Urinary bladder (tissue), 4 donors: ENCODE data around the gene LIG4. TPM values are rescaled to one million over a fixed set of nuclear protein-coding genes. Genes with fewer than 3 reads are reported as not detected.

Source experiments
- DNase-seq: peaks from one replicate; pipeline ENCODE4 v3.0.0-alpha.2; 2015; ENCODE audit errors: extremely low spot score
- H3K27ac ChIP-seq: one replicate; pipeline ENCODE4 v1.5.1; 2013; ENCODE audit warnings: low read depth, mild to moderate bottlenecking, moderate library complexity
- H3K36me3 ChIP-seq: one replicate; pipeline ENCODE4 v1.6.1; 2013; ENCODE audit warnings: mild to moderate bottlenecking, moderate library complexity; ENCODE audit not compliant: insufficient read depth
- H3K4me1 ChIP-seq: one replicate; pipeline ENCODE4 v1.6.1; 2013; ENCODE audit warnings: mild to moderate bottlenecking, moderate library complexity; ENCODE audit not compliant: insufficient read depth
- H3K4me3 ChIP-seq: one replicate; pipeline ENCODE4 v1.5.1; 2013; ENCODE audit warnings: low read depth, low read length
- WGBS: extraction: QIAGEN DNeasy Blood & Tissue Kit; methylation state at CpG from one replicate; pipeline ENCODE4 v1.1.7; 2013; 5-methylcytosine and 5-hydroxymethylcytosine counted together
- polyA plus RNA-seq: library from polyadenylated mRNA; stranded (reverse); fragments of 200-250 nt; gene quantifications from one replicate; pipeline ENCODE4 v1.2.3, GENCODE V29; 2013
- total RNA-seq: library from RNA; depleted of rRNA; stranded (reverse); fragments of >200 nt; gene quantifications from one replicate; pipeline ENCODE4 v1.2.3, GENCODE V29; 2014
- donor health status: healthy with polysubstance abuse.
- donor health status: healthy.

LIG4 gene
- total and polyA plus RNA-seq, 2 donors = 6.5 to 14.6 TPM

GRCh38 chr13:108176685-108177274 lies 38.6 kb downstream of the LIG4 start:
- 63% methylated on average over 8 of the region's 8 CpGs for WGBS
- Histone ChIP-seq H3K4me3 (no peak overlapping the region), H3K36me3 (no peaks in the 10 kb centered on the region), H3K27ac (no peak overlapping the region), H3K4me1 (no peaks in the 10 kb centered on the region)
- no peak for DNase-seq

- no peaks in the 10 kb centered on the region for H3K36me3 ChIP-seq
- no peak overlapping the region for H3K27ac ChIP-seq
- no peak for DNase-seq
- no peak overlapping the region for H3K4me3 ChIP-seq
- WGBS = 87% methylated on average over 3 of the region's 3 CpGs
- no peaks in the 10 kb centered on the region for H3K4me1 ChIP-seq
Measured at GRCh38 chr13:108168929-108169328, 46.4 kb downstream of the LIG4 start.

GRCh38 chr13:108166078-108166477 lies 49.3 kb downstream of the LIG4 start:
- H3K4me1 ChIP-seq = no peaks in the 10 kb centered on the region
- no peak overlapping the region for H3K27ac ChIP-seq
- 32% methylated on average over 3 of the region's 3 CpGs for WGBS
- H3K36me3 ChIP-seq = no peaks in the 10 kb centered on the region
- H3K4me3 ChIP-seq = no peak overlapping the region
- DNase-seq = no peak

- no peaks in the 10 kb centered on the region for H3K36me3 ChIP-seq
- WGBS = 82% methylated on average over 12 of the region's 12 CpGs
- no peak overlapping the region for H3K27ac ChIP-seq
- no peak for DNase-seq
- H3K4me3 ChIP-seq = no peak overlapping the region
- no peaks in the 10 kb centered on the region for H3K4me1 ChIP-seq
Measured at GRCh38 chr13:108158746-108159145, 56.6 kb downstream of the LIG4 start.

Other genes with a start within 250 kb of the LIG4 start
- 18.0 TPM for gene ABHD13, start 2.9 kb upstream of the LIG4 start, total RNA-seq
- gene ABHD13, start 2.9 kb upstream of the LIG4 start, polyA plus RNA-seq = 7.9 TPM
- gene TNFSF13B, start 54.2 kb upstream of the LIG4 start, total RNA-seq = 6.9 TPM
- 3.8 TPM for gene TNFSF13B, start 54.2 kb upstream of the LIG4 start, polyA plus RNA-seq